Measurements from ENCODE around the gene NUDCD2.

GRCh38 chr5:163399923-163400322 lies 60.0 kb downstream of the NUDCD2 start:
- TF ChIP-seq CTCF (IDR thresholded peaks at IDR 0.05; ENCODE audit: borderline replicate concordance, extremely low read depth, low read length, poor library complexity, severe bottlenecking): no peak
- TF ChIP-seq EZH2 (IDR thresholded peaks at IDR 0.05; ENCODE audit: borderline replicate concordance, low read depth, low read length, severe bottlenecking): no peak

Data from DND-41 (cell line).